Rectal smooth muscle tissue (tissue), 1 donor: ENCODE measurements around the gene CYB5A.
"Not testable (repeated sequence)": the region's sequence is repeated elsewhere in the genome, so short reads cannot be mapped to it uniquely, and the experiment has no call there.

ENCODE experiments used
- H3K27ac ChIP-seq: one replicate; pipeline ENCODE4 v1.7.0; 2013; ENCODE audit warnings: low read depth, low read length, inconsistent platforms
- H3K27me3 ChIP-seq: one replicate; pipeline ENCODE4 v1.7.0; 2013; ENCODE audit warnings: low read length; ENCODE audit not compliant: control insufficient read depth, insufficient read depth
- H3K36me3 ChIP-seq: one replicate; pipeline ENCODE4 v1.7.0; 2013; ENCODE audit warnings: low read length; ENCODE audit not compliant: control insufficient read depth, insufficient read depth
- H3K4me1 ChIP-seq: one replicate; pipeline ENCODE4 v1.7.0; 2013; ENCODE audit warnings: low read length; ENCODE audit not compliant: control insufficient read depth, insufficient read depth
- H3K4me3 ChIP-seq: one replicate; pipeline ENCODE4 v1.7.0; 2013; ENCODE audit warnings: low read length
- H3K9ac ChIP-seq: one replicate; pipeline ENCODE4 v1.7.0; 2013; ENCODE audit warnings: low read length

The CYB5A gene

GRCh38 chr18:74316257-74317170 lies 24.8 kb upstream of the CYB5A start:
- Histone ChIP-seq H3K4me3 (no peak overlapping the region), H3K9ac (no peak overlapping the region), H3K27ac (no peak overlapping the region), H3K27me3 (no peaks in the 10 kb centered on the region), H3K4me1 (peaks cover 3% of the 10 kb centered on the region), H3K36me3 (no peaks in the 10 kb centered on the region)

DNA sequence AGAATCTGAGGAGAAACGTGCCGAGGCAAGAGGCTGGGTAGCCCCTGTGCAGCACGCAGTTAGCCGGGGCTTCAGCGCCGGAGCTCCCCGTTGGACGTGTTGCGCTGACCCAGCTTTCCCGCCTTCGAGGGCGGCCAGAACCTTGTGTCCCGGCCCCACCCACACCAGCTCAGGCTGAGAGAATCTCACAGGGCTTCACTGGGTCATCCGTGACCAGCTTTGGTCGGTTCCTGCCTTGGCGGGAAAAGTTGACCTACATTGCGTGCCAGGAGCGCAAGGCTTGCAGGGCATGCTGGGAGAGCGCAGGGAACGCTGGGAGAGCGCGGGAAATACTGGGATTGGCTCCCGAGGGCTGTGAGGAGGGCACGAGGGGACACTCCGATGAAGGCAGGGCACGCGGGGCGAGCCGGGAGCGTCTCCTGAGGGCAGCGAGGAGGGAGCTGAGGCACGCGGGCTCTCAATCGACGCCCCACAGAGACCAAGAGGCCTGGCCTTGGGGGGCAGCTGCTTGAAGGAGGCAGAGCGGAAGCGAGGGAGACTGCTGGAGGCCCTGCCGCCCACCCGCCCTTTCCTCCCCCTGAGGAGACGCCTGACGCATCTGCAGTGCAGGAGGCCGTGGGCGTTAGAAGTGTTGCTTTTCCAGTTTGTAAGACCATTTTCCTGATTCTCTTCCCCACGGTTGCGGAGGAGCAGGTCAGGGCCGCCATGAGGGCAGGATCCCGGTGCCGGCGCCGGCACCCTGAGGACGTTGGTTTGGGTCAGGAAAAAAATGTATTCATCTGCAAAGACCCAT lies 23.9 kb upstream of the CYB5A start, which contains the start of gene C18orf63:
C18orf63 (plus strand) TSS at position 376 of the 793 bp plus-strand sequence. CDS start 2,027 bp downstream, outside the sequence.
- no peak within 1 kb of the TSS for H3K9ac ChIP-seq
- no peaks in the 10 kb centered on the region for H3K36me3 ChIP-seq
- H3K27ac ChIP-seq, result no peak within 1 kb of the TSS
- no peaks in the 10 kb centered on the region for H3K27me3 ChIP-seq
- H3K4me3 ChIP-seq, result no peak within 1 kb of the TSS
- peaks cover 3% of the 10 kb centered on the region for H3K4me1 ChIP-seq

DNA sequence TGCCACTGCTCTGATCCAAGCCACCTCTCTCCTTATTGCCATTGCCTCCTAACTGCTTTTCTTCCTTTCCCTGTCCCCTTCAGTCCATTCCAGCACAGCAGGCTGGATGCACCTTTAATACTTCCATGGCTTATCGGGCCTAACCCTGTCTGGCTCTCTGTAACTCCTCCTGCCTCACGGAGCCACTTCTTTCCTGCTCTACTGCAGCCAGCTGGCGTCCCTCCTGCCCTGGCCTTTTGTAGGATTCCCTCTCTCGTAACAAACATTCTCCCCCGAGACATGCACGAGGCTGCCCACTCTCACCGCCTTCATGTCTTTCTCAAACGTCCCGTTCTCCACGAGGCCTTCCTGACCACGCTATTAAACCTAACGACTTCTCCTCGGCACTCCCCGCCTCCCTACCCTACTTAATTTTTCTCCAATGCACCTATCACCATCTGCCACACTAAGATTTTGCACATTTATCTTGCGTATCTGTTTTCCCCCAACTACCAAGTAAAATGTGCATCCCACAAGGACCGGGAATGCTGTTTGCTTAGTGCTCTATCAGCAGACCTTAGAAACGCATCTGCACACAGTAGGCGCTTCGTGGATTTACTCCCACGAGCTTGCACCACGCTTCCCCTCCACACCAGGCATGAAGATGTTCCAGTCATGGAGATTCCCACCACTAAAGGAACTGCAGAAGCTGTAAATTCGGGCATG lies 23.1 kb upstream of the CYB5A start:
- H3K27ac ChIP-seq, result no peak overlapping the region

DNA sequence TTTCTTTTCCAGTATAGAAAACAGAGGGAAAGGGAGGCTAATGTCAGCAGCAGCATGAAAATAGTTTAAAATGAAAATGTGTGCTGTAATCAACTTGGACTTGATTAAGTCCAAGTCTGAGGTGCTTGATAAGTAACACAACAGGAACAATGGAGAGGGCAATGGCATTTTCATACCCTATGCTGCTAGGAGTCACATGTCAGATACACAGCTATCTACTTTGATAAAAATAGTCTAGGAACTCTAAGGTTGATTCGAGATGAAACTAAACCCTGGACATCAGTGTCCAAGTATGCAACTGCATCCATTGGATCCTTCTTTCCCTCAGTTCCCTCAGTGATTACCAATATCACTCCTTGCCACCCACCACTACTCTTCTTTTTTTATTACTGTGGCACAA lies 19.2 kb upstream of the CYB5A start:
- Histone ChIP-seq H3K27me3 (no peaks in the 10 kb centered on the region), H3K4me3 (no peak overlapping the region), H3K9ac (no peak overlapping the region), H3K4me1 (no peaks in the 10 kb centered on the region), H3K36me3 (no peaks in the 10 kb centered on the region), H3K27ac (no peak overlapping the region)

More for the DNA sequence above, 23.1 kb upstream of the CYB5A start:
- Histone ChIP-seq H3K4me3 (no peak overlapping the region), H3K4me1 (peaks cover 3% of the 10 kb centered on the region), H3K27me3 (no peaks in the 10 kb centered on the region), H3K36me3 (no peaks in the 10 kb centered on the region), H3K9ac (no peak overlapping the region)

DNA sequence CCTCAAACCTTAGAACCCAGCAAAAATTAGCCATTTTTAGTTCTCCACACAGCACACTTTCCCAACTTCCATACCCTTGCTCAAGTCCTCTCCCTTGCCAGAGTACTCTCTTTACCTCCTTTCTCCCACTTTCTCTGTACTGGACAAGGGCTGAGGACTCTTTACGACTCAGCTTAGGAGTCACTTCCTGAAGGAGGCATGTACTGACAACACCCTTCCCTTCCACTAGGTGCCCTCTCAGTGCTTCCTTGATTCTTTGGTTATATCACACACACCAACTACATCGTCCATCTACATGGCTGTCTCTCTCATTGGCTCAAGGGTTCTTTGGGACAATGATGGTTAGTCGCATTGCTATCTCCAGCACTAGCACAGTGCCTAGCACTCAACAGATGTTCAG lies 18.6 kb upstream of the CYB5A start:
- Histone ChIP-seq H3K27me3 (no peaks in the 10 kb centered on the region), H3K4me3 (no peak overlapping the region), H3K4me1 (no peaks in the 10 kb centered on the region), H3K9ac (no peak overlapping the region), H3K36me3 (no peaks in the 10 kb centered on the region), H3K27ac (no peak overlapping the region)

DNA sequence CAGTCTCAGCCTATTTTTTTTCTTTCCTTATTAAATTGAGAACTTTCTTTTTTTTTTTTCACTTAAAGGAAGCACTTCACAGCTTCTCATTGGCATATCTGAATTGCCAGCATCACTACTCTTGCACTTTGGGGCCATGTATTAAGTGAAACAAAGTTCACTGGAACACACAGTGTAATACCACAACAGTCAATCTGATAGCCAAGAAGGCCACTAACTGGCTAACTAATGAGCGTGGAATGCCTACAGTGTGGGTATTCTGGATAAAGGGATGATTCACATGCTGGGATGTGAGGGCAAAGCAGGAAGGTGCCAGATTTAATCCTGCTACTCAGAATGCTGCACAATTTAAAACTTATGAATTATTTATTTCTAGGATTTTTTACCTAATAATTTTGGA lies 12.2 kb upstream of the CYB5A start:
- Histone ChIP-seq H3K27me3 (no peaks in the 10 kb centered on the region), H3K4me1 (no peaks in the 10 kb centered on the region), H3K36me3 (no peaks in the 10 kb centered on the region), H3K9ac (no peak overlapping the region), H3K4me3 (no peak overlapping the region), H3K27ac (no peak overlapping the region)

DNA sequence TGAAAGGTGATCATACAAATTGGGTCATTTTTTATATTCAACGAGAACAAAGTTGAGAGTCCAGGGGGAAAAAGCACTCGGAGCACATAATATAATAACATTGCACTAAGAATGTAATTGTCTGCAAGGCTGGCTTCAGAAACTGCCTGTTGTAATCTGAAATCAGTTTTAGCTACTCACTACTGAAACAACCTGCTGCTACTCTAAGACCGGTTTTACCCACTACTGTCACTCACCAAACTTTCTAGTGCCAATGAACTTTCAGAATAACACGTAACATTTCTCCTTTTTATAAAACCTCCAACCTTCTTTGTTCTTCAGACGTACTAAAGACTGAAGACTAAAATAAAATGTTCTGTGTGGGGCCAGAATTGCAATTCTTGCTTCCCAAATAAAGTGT lies 11.5 kb upstream of the CYB5A start:
- H3K27ac ChIP-seq, result no peak overlapping the region
- no peaks in the 10 kb centered on the region for H3K36me3 ChIP-seq
- no peak overlapping the region for H3K4me3 ChIP-seq
- H3K9ac ChIP-seq, result no peak overlapping the region
- H3K27me3 ChIP-seq, result no peaks in the 10 kb centered on the region
- no peaks in the 10 kb centered on the region for H3K4me1 ChIP-seq

DNA sequence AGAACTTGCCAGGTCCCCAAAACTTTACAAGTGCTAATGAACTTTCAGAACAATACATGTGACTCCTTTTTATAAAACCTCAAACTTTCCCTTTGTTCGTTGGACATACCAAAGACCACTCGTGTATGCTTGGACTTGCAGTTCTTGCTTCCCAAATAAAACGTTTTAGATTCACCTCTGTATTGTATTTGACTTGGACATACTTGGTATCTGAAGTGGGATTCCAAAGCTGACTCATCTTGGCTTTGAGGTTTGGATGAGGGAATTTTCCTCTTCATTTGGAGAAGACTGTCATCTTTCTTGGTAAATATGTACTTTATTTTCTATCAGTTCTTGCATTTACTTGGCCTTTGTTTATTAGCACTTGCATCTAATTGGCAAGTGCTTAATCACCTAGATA lies 8.0 kb upstream of the CYB5A start:
- Histone ChIP-seq H3K4me3 (no peak overlapping the region), H3K27me3 (no peaks in the 10 kb centered on the region), H3K36me3 (no peaks in the 10 kb centered on the region), H3K27ac (no peak overlapping the region), H3K4me1 (no peaks in the 10 kb centered on the region), H3K9ac (no peak overlapping the region)

DNA sequence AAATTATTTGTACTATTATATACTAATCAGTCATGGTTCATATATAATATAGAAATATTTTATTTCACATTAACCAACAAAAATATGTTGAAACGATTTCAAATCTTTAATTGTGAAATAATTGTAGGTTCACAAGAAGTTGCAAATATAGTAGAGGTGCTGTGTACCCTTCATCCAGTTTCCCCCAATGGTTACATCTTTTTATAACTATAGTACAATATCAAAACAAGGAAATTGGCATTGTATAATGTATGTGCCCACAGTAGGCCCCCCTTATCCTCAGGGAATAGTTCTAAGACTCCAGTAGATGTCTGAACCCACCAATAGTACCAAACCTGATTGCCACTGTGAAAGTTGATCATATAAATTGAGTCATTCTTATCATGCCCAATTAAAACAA lies 7.4 kb upstream of the CYB5A start:
- H3K36me3 ChIP-seq, result no peaks in the 10 kb centered on the region
- H3K4me1 ChIP-seq, result no peaks in the 10 kb centered on the region
- no peaks in the 10 kb centered on the region for H3K27me3 ChIP-seq
- no peak overlapping the region for H3K9ac ChIP-seq
- H3K4me3 ChIP-seq, result no peak overlapping the region
- no peak overlapping the region for H3K27ac ChIP-seq

DNA sequence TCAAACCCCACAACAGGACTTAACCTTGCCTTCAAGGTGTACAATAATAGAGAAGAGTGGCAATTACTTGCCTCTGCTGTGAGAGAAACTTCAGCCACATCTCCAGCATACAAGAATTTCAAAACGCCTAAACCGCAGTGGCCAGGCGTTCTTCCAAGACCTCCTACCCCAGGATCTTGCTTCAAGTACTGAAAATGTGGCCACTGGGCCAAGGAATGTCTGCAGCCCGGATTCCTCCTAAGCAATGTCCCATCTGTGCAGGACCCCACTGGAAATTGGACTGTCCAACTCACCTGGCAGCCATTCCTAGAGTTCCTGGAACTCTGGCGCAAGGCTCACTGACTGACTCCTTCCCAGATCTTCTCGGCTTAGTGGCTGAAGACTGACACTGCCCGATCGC lies 2.8 kb upstream of the CYB5A start:
- H3K27ac ChIP-seq, result no peak overlapping the region
- no peaks in the 10 kb centered on the region for H3K4me1 ChIP-seq
- no peaks in the 10 kb centered on the region for H3K36me3 ChIP-seq
- no peaks in the 10 kb centered on the region for H3K27me3 ChIP-seq
- no peak overlapping the region for H3K4me3 ChIP-seq
- no peak overlapping the region for H3K9ac ChIP-seq

- H3K36me3 ChIP-seq, H3K4me1 ChIP-seq, H3K9ac ChIP-seq, H3K27ac ChIP-seq, H3K27me3 ChIP-seq, H3K4me3 ChIP-seq: not testable (repeated sequence)
Observed at GRCh38 chr18:74292982-74293381, 1.2 kb upstream of the CYB5A start.

DNA sequence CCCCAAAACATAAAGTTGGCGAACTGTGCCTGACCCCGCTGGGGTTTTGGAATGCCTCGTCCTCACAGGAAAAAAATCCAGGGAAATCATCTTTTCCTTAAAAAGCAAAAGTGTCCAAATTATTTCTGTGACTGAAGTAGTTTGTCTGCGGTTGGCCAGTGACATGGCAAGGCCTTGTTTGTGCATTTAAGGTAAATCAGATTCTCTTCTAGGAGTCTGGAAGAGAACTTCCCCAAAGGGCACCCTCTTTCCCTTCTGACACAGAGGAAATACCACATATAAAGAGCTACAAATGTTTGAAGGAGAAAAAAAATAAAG lies 737 bp upstream of the CYB5A start:
- H3K27me3 ChIP-seq, result no peaks in the 10 kb centered on the region
- no peaks in the 10 kb centered on the region for H3K4me1 ChIP-seq
- H3K9ac ChIP-seq, result peak overlapping the region; percentile 11
- H3K4me3 ChIP-seq, result peak overlapping the region; percentile 87
- peak overlapping the region; percentile 25 for H3K27ac ChIP-seq
- H3K36me3 ChIP-seq, result no peaks in the 10 kb centered on the region
